ENCODE results near the gene TWF2. TPM values are rescaled to one million over a fixed set of nuclear protein-coding genes. Genes with fewer than 3 reads are reported as not detected.

The TWF2 gene
- polyA plus RNA-seq, 1 donor from 2014 or later, result 61.7 TPM

GRCh38 chr3:52277972-52278509 is 39.1 kb upstream of the TWF2 start:
- H3K27me3 ChIP-seq (ENCODE audit: insufficient read depth, low read depth, low read length), result no peaks in the 10 kb centered on the region
- peaks cover 8% of the 10 kb centered on the region for H4K20me1 ChIP-seq (ENCODE audit: insufficient read depth)
- peak overlapping the region; percentile 93 for H3K27ac ChIP-seq (ENCODE audit: low read length)
- peak overlapping the region; percentile 72 for H3K4me3 ChIP-seq (ENCODE audit: low read length)
- no peaks in the 10 kb centered on the region for H3K9me3 ChIP-seq (ENCODE audit: low read length)
- peak overlapping the region; percentile 97 for H3K9ac ChIP-seq (ENCODE audit: low read length)
- H3K36me3 ChIP-seq (ENCODE audit: insufficient read depth, low read length), result no peaks in the 10 kb centered on the region
- peaks cover 51% of the 10 kb centered on the region for H3K79me2 ChIP-seq (replicated peaks; ENCODE audit: insufficient read depth, low read length)
- no peaks in the 10 kb centered on the region for H3F3A ChIP-seq (ENCODE audit: insufficient read depth, low read length, poor library complexity, severe bottlenecking)
- no peak overlapping the region for H2AFZ ChIP-seq (ENCODE audit: low read depth, low read length)
- TF ChIP-seq SMC3 (conservative IDR thresholded peaks at IDR 0.05; ENCODE audit: poor library complexity) (peak; percentile 43), CTCF (IDR thresholded peaks at IDR 0.05; ENCODE audit: poor library complexity, severe bottlenecking) (peak; percentile 52), EP300 (conservative IDR thresholded peaks at IDR 0.05; ENCODE audit: poor library complexity, severe bottlenecking) (no peak), POLR2AphosphoS5 (IDR thresholded peaks at IDR 0.05) (no peak), REST (IDR thresholded peaks at IDR 0.05; ENCODE audit: borderline replicate concordance) (peak; percentile 3), EZH2 (IDR thresholded peaks at IDR 0.05; ENCODE audit: borderline replicate concordance, insufficient read depth, low read length, poor library complexity, severe bottlenecking) (no peak), MXI1 (conservative IDR thresholded peaks at IDR 0.05; ENCODE audit: poor library complexity, severe bottlenecking) (peak; percentile 25), TAF1 (IDR thresholded peaks at IDR 0.05; ENCODE audit: low read depth) (no peak), RAD21 (conservative IDR thresholded peaks at IDR 0.05) (no peak)
- H3K4me2 ChIP-seq (ENCODE audit: low read length), result peak overlapping the region; percentile 75
- H3K9me2 ChIP-seq (ENCODE audit: insufficient read depth, low read length), result no peaks in the 10 kb centered on the region

GRCh38 chr3:52277071-52277964 is 38.4 kb upstream of the TWF2 start:
- Histone ChIP-seq H3K27me3 (ENCODE audit: insufficient read depth, low read depth, low read length) (no peaks in the 10 kb centered on the region), H3K27ac (ENCODE audit: low read length) (peak overlapping the region; percentile 93), H3F3A (ENCODE audit: insufficient read depth, low read length, poor library complexity, severe bottlenecking) (no peaks in the 10 kb centered on the region), H2AFZ (ENCODE audit: low read depth, low read length) (no peak overlapping the region), H3K4me2 (ENCODE audit: low read length) (peak overlapping the region; percentile 75), H3K9me2 (ENCODE audit: insufficient read depth, low read length) (no peaks in the 10 kb centered on the region), H3K36me3 (ENCODE audit: insufficient read depth, low read length) (no peaks in the 10 kb centered on the region), H3K9ac (ENCODE audit: low read length) (peak overlapping the region; percentile 97), H3K9me3 (ENCODE audit: low read length) (no peaks in the 10 kb centered on the region), H4K20me1 (ENCODE audit: insufficient read depth) (peaks cover 13% of the 10 kb centered on the region), H3K4me3 (ENCODE audit: low read length) (peak overlapping the region; percentile 72), H3K79me2 (replicated peaks; ENCODE audit: insufficient read depth, low read length) (peaks cover 58% of the 10 kb centered on the region)
- TF ChIP-seq REST (IDR thresholded peaks at IDR 0.05; ENCODE audit: borderline replicate concordance) (no peak), TAF1 (IDR thresholded peaks at IDR 0.05; ENCODE audit: low read depth) (no peak), EZH2 (IDR thresholded peaks at IDR 0.05; ENCODE audit: borderline replicate concordance, insufficient read depth, low read length, poor library complexity, severe bottlenecking) (no peak), RAD21 (conservative IDR thresholded peaks at IDR 0.05) (no peak), MXI1 (conservative IDR thresholded peaks at IDR 0.05; ENCODE audit: poor library complexity, severe bottlenecking) (peak; percentile 32), EP300 (conservative IDR thresholded peaks at IDR 0.05; ENCODE audit: poor library complexity, severe bottlenecking) (no peak), POLR2AphosphoS5 (IDR thresholded peaks at IDR 0.05) (peak; percentile 13), CTCF (IDR thresholded peaks at IDR 0.05; ENCODE audit: poor library complexity, severe bottlenecking) (no peak), SMC3 (conservative IDR thresholded peaks at IDR 0.05; ENCODE audit: poor library complexity) (no peak)

Data from neural cell (in vitro differentiated cells).